Endothelial cell of coronary artery (primary cell): Measurements from ENCODE around the gene LMAN2. TPM values are rescaled to one million over a fixed set of nuclear protein-coding genes. Genes with fewer than 3 reads are reported as not detected.

ENCODE experiments used
- total RNA-seq: library from RNA; depleted of rRNA; stranded (reverse); fragments of >200 nt; gene quantifications from 2 replicates; pipeline ENCODE4 v1.2.3, GENCODE V29; 2014

The LMAN2 gene
- total RNA-seq: 355 and 366 TPM in 2 replicates

GRCh38 chr5:177351392-177352329 is at the start of gene LMAN2:
LMAN2 (minus strand) TSS chr5:177351668; CDS start chr5:177351647, 21 bp downstream.

GRCh38 chr5:177399997-177400868 is 48.8 kb upstream of the LMAN2 start, which contains the start of gene PFN3:
PFN3 (minus strand) TSS chr5:177400661; CDS start chr5:177400576, 85 bp downstream.

GRCh38 chr5:177384134-177384533 is 32.7 kb upstream of the LMAN2 start, which contains the start of gene SLC34A1:
SLC34A1 (plus strand) TSS chr5:177384434; CDS start chr5:177385742, 1,308 bp downstream.

DNA sequence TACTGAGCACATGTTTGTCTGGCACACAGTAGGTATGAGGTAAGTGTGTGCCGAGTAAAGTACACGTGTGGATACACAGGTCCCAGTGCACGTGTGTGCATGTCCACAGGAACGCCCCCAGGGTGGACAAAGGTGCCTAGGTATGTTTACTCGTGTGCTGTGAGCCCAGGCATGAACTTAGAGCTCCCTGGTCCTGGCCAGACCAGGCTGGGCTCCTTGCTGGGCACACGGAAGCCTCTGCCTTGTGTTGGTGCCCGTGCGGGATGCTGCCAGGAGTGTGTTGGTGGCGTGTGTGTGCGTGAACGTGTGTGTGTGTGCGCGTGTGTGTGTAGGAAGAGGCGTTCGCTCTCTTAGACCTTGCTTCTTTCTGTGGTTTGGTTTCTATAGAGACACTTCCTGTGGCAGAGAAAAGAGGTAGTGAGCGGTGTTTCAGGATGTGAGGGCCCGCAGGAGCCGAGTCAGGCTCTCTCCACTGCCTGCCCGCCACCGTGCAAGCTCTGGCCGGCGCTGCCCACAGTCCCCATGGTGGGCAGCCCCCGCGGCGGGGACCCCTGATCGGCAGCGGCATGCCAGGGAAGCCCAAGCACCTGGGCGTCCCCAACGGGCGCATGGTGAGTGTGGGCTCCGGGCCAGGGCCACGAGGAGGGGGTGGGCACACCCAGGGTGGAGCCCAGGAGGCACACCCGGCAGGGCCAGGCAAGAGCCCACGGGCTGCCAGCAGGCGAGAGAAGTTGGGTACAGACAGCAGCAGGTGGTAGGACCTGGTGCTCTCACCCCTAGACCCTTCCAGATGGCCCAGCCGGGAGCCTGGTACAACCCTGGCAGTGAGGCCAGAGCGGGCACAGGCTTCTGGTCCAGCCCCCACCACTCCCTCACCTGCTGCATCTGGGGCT is 6.2 kb upstream of the LMAN2 start, which contains the start of gene RGS14:
RGS14 (plus strand) TSS at position 466 of the 893 bp plus-strand sequence; CDS start at position 567, 101 bp downstream.

GRCh38 chr5:177311723-177312648 is 39.5 kb downstream of the LMAN2 start, which contains the start of gene MXD3:
MXD3 (minus strand) TSS chr5:177311898; CDS start chr5:177311830, 68 bp downstream.

GRCh38 chr5:177303121-177303924 is 48.1 kb downstream of the LMAN2 start, which contains the start of the genes PRELID1 and RAB24:
PRELID1 (plus strand) TSS chr5:177303799; CDS start chr5:177303986, 187 bp downstream.
RAB24 (minus strand) TSS chr5:177303719; CDS start chr5:177303288, 431 bp downstream.

Other genes with a start within 250 kb of the LMAN2 start
- gene NSD1, start 217.9 kb downstream of the LMAN2 start, total RNA-seq: 30.5 and 38.3 TPM in 2 replicates
- gene RAB24, start 47.9 kb downstream of the LMAN2 start, total RNA-seq: 14.0 and 22.0 TPM in 2 replicates
- 114 and 156 TPM in 2 replicates for gene PRELID1, start 47.9 kb downstream of the LMAN2 start, total RNA-seq
- gene MXD3, start 39.8 kb downstream of the LMAN2 start, total RNA-seq: 6.6 and 12.1 TPM in 2 replicates
- gene RGS14, start 6.3 kb upstream of the LMAN2 start, total RNA-seq: 4.5 and 5.5 TPM in 2 replicates
- gene SLC34A1, start 32.8 kb upstream of the LMAN2 start, total RNA-seq: not detected in 2 replicates
- gene PFN3, start 49.0 kb upstream of the LMAN2 start, total RNA-seq: not detected in 2 replicates
- gene F12, start 57.9 kb upstream of the LMAN2 start, total RNA-seq: 0.56 and 0.99 TPM in 2 replicates
- 23.5 and 26.3 TPM in 2 replicates for gene GRK6, start 75.0 kb upstream of the LMAN2 start, total RNA-seq
- gene PRR7, start 95.1 kb upstream of the LMAN2 start, total RNA-seq: 3.5 and 5.9 TPM in 2 replicates
- gene DBN1, start 122.0 kb upstream of the LMAN2 start, total RNA-seq: 204 and 221 TPM in 2 replicates
- 75.5 and 132 TPM in 2 replicates for gene PDLIM7, start 145.9 kb upstream of the LMAN2 start, total RNA-seq
- 1.8 and 2.5 TPM in 2 replicates for gene DOK3, start 158.2 kb upstream of the LMAN2 start, total RNA-seq
- gene DDX41, start 165.3 kb upstream of the LMAN2 start, total RNA-seq: 129 and 138 TPM in 2 replicates
- gene FAM193B, start 202.9 kb upstream of the LMAN2 start, total RNA-seq: 11.5 and 22.0 TPM in 2 replicates
- 156 and 233 TPM in 2 replicates for gene TMED9, start 240.5 kb upstream of the LMAN2 start, total RNA-seq
- 29.4 and 35.0 TPM in 2 replicates for gene B4GALT7, start 248.5 kb upstream of the LMAN2 start, total RNA-seq